GM12878 (cell line): Measurements from ENCODE around the gene FHIP2A. TPM values are rescaled to one million over a fixed set of nuclear protein-coding genes. Genes with fewer than 3 reads are reported as not detected.

Experiments used
- CEBPB ChIP-seq, 2 experiments: fragments of 150-350 bp in 1 of 2; IDR thresholded peaks; 2 replicates each; pipeline ENCODE4 v1.6.1; 2012 to 2014; ENCODE audit warnings: low read depth in 2 of 2, low read length in 2 of 2, borderline replicate concordance in 1 of 2, inconsistent platforms in 1 of 2
- DPF2 ChIP-seq: fragments of 450-650 bp; IDR thresholded peaks from 2 replicates; pipeline ENCODE4 v1.6.1; 2017; ENCODE audit warnings: mild to moderate bottlenecking
- ELK1 ChIP-seq: IDR thresholded peaks from 2 replicates; pipeline ENCODE4 v1.6.1; 2012; ENCODE audit warnings: low read depth, low read length, improper control_type of control experiment
- ESRRA ChIP-seq: IDR thresholded peaks from 2 replicates; pipeline ENCODE4 v1.6.1; 2012; ENCODE audit warnings: mild to moderate bottlenecking, low read length, improper control_type of control experiment
- FOS ChIP-seq: IDR thresholded peaks from 3 replicates; pipeline ENCODE4 v1.6.1; 2011; ENCODE audit warnings: borderline replicate concordance; ENCODE audit not compliant: insufficient read length; ENCODE audit errors: extremely low read depth
- NFYB ChIP-seq: IDR thresholded peaks from 2 replicates; pipeline ENCODE4 v1.6.1; 2011; ENCODE audit warnings: low read depth, mild to moderate bottlenecking, low read length, improper control_type of control experiment, moderate library complexity; ENCODE audit not compliant: insufficient read depth
- RELA ChIP-seq: fragments of 450-650 bp; IDR thresholded peaks from 2 replicates; pipeline ENCODE4 v1.8.0; 2014; ENCODE audit warnings: borderline replicate concordance; ENCODE audit not compliant: partially characterized antibody
- SKIL ChIP-seq: fragments of 450-650 bp; IDR thresholded peaks from 2 replicates; pipeline ENCODE4 v1.6.1; 2017; ENCODE audit warnings: mild to moderate bottlenecking, low read depth, inconsistent platforms; ENCODE audit not compliant: poor library complexity, severe bottlenecking
- SREBF1 ChIP-seq: IDR thresholded peaks from 2 replicates; pipeline ENCODE4 v1.6.1; 2012; ENCODE audit warnings: mild to moderate bottlenecking, low read length
- SUPT20H ChIP-seq: IDR thresholded peaks from 2 replicates; pipeline ENCODE4 v1.6.1; 2011; ENCODE audit warnings: low read depth, mild to moderate bottlenecking, low read length, moderate library complexity, borderline replicate concordance; ENCODE audit not compliant: control insufficient read depth
- ZBTB33 ChIP-seq: fragments of 450-650 bp; IDR thresholded peaks from 2 replicates; pipeline ENCODE4 v1.6.1; 2017; ENCODE audit warnings: mild to moderate bottlenecking
- polyA plus RNA-seq, 11 experiments: library from polyadenylated mRNA; depleted of rRNA in 4 of 11; unstranded in 6 of 11; stranded (reverse) in 5 of 11; fragments of >200 nt; fragmentation: Nextera tagmentation in 4 of 11; fragmentation: Illumina TruSeq in 1 of 11; extraction: Ambion mirVana in 4 of 11; extraction: Trizol in 1 of 11; gene quantifications; 1 replicate in 1 of 11; 2 replicates in 10 of 11; pipeline versions ENCODE4 v1.2.1 to v1.2.3, GENCODE V29; 2011 to 2016; ENCODE audit warnings: inconsistent platforms in 2 of 11, missing spikeins in 2 of 11, low read depth in 1 of 11
- total RNA-seq, 4 experiments: library from RNA; depleted of rRNA in 3 of 4; stranded (reverse); fragments of >200 nt in 3 of 4; fragmentation: Illumina TruSeq in 1 of 4; extraction: Trizol in 1 of 4; gene quantifications; 2 replicates each; pipeline versions ENCODE4 v1.2.1 to v1.2.3, GENCODE V29; 2013 to 2021

Gene FHIP2A
- total and polyA plus RNA-seq, 10 of the 15 experiments (the other 5 are each of a cell fraction or from before 2014, with no cell fraction given): 6.8 to 30.4 (median 17.0) TPM

- TF ChIP-seq ZBTB33: no peak
- TF ChIP-seq SREBF1: 0 out of 2 replicates have a peak, but pooled peaks have one; percentile 23
- TF ChIP-seq ELK1: no peak
- 0 out of 2 replicates have a peak, but pooled peaks have one; percentile 25 for TF ChIP-seq NFYB
- TF ChIP-seq SKIL: peak; percentile 68
- TF ChIP-seq CEBPB (IDR thresholded peaks at IDR 0.05; ENCODE audit: borderline replicate concordance in 1 of 2, low read depth in 2 of 2, low read length in 2 of 2): peak in 1 of 2 experiments; percentile 65; a peak in 1 of 4 replicates
- TF ChIP-seq DPF2: peak; percentile 82
- TF ChIP-seq ESRRA: no peak
- TF ChIP-seq FOS: no peak
- TF ChIP-seq SUPT20H: no peak
- peak; percentile 58 for TF ChIP-seq RELA
Observed at GRCh38 chr10:114825513-114826253, 4.1 kb downstream of the FHIP2A start (continued).
